22Rv1 (cell line): Measurements from ENCODE around the gene KCNT1.

Source experiments
- H3K27ac ChIP-seq: fragments of 450-650 bp; 2 replicates; pipeline ENCODE4 v1.5.1; 2017
- ZFX ChIP-seq: fragments of 450-650 bp; IDR thresholded peaks from 2 replicates; pipeline ENCODE4 v1.6.1; 2017; ENCODE audit warnings: antibody characterized with exemption, borderline replicate concordance
- TF ChIP-seq, protein P1 (sequence below): fragments of 450-650 bp; IDR thresholded peaks from 2 replicates; pipeline ENCODE4 v1.5.1; 2017; ENCODE audit warnings: mild to moderate bottlenecking

The KCNT1 gene

DNA sequence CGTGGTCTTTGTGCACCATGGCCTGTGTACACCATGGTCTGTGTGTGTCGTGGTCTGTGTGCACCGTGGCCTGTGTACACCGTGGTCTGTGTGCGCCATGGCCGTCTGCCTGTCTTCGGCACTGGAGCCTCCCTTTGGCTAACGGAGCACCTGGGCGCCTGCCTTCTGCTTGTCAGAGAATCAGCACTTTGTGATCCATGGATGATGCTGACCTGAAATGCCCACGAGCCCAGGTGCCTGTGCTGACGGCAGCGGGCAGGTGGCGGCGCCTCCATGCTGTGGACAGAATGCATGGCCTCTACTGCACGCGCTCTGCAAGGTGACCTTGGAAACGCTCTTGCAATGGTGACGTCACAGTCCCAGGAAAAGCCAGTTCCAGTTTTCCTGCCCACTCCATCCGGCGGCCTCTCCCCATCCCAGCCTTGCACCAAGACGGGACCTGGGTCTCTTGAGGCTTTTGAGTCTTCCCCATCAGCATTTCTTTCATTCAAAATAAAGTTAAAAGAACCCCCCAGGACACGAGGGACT is 24.3 kb upstream of the KCNT1 start:
- TF ChIP-seq ZFX, result no peak
- TF ChIP-seq, protein P1, sequence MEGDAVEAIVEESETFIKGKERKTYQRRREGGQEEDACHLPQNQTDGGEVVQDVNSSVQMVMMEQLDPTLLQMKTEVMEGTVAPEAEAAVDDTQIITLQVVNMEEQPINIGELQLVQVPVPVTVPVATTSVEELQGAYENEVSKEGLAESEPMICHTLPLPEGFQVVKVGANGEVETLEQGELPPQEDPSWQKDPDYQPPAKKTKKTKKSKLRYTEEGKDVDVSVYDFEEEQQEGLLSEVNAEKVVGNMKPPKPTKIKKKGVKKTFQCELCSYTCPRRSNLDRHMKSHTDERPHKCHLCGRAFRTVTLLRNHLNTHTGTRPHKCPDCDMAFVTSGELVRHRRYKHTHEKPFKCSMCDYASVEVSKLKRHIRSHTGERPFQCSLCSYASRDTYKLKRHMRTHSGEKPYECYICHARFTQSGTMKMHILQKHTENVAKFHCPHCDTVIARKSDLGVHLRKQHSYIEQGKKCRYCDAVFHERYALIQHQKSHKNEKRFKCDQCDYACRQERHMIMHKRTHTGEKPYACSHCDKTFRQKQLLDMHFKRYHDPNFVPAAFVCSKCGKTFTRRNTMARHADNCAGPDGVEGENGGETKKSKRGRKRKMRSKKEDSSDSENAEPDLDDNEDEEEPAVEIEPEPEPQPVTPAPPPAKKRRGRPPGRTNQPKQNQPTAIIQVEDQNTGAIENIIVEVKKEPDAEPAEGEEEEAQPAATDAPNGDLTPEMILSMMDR, result no peak
- H3K27ac ChIP-seq, result no peak overlapping the region

DNA sequence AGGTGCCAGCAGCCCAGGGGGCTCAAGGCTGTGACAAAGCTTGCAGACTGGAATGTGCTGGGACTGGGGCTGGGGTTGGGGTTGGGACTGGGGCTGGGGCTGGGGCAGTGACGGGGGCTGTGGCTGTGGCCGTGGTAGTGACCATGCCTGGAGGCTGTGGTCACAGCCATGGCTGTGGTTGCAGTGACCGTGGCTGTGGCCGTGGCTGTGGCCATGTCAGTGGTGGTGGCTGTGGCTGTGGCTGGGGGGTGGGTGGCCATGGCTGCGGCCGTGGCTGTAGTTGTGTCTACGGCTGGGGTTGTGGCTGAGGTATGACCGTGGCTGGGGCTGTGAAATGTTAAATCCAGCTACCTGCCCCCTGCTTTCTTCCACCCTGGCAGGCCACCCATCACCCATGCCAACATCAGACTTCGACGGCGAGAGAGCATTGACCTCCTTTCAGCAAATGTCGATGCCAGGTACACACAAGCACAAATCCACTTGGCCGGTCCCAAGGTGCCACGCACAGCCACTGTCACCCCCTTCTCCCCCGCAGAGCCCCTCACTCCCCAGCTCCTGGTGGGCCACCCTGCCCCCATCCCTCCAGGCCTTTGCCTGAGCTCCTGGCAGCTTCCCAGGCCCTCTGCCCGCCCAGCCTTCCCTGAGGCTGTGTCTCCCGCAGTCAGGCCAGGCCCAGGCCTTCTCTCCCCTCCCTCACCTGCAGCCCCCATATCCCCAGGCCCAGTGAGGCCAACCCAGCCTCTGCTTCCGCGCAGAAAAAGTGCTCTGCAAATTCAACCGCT is 23.6 kb upstream of the KCNT1 start:
- no peak overlapping the region for H3K27ac ChIP-seq
- TF ChIP-seq, protein P1, result no peak
- no peak for TF ChIP-seq ZFX

DNA sequence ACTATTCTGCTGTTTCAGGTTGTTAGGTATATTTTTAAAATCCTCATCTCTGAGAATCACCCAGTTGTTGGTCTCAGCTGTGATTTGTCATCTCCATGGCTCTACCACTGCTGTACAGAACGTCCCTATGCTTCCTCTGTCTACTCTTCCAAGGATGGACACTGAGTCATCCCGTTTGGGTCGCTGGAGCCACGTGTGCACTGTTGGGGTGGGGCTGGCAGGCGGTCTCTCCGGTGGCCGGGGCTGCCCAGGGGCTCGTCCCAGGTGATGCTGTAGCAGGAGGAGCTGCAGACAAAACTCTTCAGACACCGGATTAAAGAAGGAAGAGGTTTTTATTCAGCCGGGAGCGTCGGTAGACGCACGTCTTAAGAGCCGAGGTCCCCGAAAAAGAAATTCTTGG is 21.9 kb upstream of the KCNT1 start:
- H3K27ac ChIP-seq, result no peak overlapping the region
- TF ChIP-seq ZFX, result no peak
- TF ChIP-seq, protein P1, result no peak

GRCh38 chr9:135681161-135681560 is 20.8 kb upstream of the KCNT1 start:
- TF ChIP-seq, protein P1, result no peak
- no peak for TF ChIP-seq ZFX
- H3K27ac ChIP-seq, result no peak overlapping the region

DNA sequence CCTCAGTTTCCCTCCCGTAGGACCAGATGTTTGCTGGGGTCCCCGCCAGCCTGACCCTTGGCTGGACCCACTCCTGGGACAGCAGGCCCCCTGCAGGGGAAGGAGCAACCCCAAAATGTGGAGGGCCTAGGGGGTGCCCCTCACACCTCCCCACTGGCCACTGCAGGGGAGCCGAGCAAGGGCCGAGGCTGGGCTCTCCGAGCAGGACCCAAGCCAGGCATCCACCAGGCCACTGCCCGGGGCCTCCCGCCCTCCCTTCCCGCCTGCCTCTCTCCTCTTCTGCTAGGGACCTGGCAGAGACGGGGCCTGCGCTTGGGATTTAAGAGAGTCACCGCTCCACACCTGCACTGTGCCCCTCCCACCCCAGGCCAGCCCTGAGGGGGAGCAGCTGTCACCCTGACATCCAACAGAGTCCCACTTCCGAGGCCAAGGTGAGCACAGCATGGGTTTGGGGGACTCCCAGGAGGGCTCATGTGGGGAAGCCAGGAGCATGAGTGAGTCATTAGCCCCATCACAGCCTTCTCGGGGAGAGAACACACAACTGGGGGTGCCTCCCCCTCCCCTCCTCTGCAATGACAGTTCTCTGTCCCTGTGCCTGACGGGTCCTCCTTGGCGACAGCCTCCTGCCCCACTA is 18.5 kb upstream of the KCNT1 start:
- H3K27ac ChIP-seq, result no peak overlapping the region
- TF ChIP-seq, protein P1, result no peak
- no peak for TF ChIP-seq ZFX

DNA sequence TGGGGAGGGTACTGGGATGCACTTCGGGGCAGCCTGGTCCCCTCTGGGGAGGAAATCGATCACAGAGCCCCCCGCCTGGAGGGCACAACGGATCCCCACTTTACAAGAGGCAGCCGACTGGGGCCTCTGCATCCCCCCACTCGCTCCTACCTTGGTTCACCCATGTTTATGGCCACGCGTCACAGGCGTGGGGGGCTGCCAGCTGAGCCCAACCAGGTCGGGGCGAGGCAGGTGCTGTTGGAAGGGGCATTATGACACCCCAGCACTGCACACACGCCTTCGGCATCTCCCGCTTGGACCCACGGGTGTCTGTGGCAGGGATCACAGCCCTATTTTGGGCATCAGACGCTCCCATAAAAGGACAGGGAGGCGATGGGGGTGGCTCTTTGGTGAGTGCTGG is 17.3 kb upstream of the KCNT1 start:
- no peak overlapping the region for H3K27ac ChIP-seq
- TF ChIP-seq, protein P1, result no peak
- TF ChIP-seq ZFX, result no peak

GRCh38 chr9:135687216-135687615 is 14.8 kb upstream of the KCNT1 start:
- H3K27ac ChIP-seq, result no peak overlapping the region
- TF ChIP-seq, protein P1, result no peak
- TF ChIP-seq ZFX, result no peak
